OCI-LY3 (cell line): ENCODE results near the gene ENC1.

ENCODE experiments used
- CTCF ChIP-seq: fragments of 200-600, 300-600 bp; sonication (generic); IDR thresholded peaks from 2 replicates; pipeline ENCODE4 v1.5.1; 2014; ENCODE audit warnings: antibody characterized with exemption, low read length, low read depth
- EZH2phosphoT487 ChIP-seq: fragments of 200-600 bp; shearing (Covaris generic); IDR thresholded peaks from 2 replicates; pipeline ENCODE4 v1.6.1; 2018; ENCODE audit warnings: antibody characterized with exemption, mixed run types, low read depth

- TF ChIP-seq CTCF = no peak
- TF ChIP-seq EZH2phosphoT487 = no peak
Measured at GRCh38 chr5:74636149-74636548, 4.4 kb downstream of the ENC1 start.
